ENCODE results near the gene MTA1. TPM values are rescaled to one million over a fixed set of nuclear protein-coding genes. Genes with fewer than 3 reads are reported as not detected.

Gene MTA1
- total and polyA plus RNA-seq, 4 experiments from 2014 or later: 1.5 to 123 (median 64.2) TPM

DNA sequence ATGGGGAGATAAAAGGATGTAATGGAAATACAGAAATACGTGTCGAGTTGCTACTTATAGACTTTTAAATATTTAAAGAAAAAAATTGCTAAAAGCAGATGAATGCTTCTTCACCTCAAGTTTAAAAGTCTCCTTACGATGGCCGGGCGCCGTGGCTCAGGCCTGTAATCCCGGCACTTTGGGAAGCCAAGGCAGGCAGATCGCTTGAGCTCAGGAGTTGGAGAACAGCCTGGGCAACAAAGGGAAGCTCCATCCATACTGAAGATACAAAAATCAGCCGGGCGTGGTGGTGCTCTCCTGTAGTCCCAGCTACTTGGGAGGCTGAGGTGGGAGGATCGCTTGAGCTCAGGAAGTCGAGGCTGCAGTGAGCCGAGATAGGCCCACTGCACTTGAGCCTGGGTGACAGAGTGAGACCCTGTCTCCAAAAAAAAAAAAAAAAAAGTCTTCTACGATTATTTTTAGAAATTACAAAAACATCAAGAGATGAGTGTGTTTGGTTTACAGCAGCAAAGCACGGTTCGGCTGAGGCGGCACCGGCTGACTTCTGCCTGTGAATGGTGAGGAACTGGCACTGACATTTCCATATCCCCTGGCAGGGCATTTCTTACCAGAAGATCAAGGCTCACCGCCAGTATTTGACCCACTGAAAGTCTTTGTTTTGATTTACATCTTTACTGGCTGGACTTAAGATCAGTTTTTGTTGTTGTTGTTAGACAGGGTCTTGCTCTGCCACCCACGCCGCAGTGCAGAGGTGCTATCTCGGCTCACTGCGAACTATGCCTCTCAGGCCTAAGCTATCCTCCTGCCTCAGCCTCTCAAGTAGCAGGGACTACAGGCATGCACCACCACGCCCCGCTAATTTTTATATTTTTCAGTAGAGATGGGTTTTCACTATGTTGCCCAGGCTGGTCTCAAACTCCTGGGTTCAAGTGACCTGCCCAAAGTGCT, 3.9 kb upstream of the MTA1 start:
- ChIA-PET POLR2A (ENCODE audit: partially characterized antibody) (interaction anchor here (1.0 to 1.6 kb wide), 2 partner anchors 18 to 32 kb away, joined by 3 to 5 read pairs; partner anchors contain the start of gene TEX22), CTCF (ENCODE audit: partially characterized antibody) (interaction anchor here (0.9 to 1.5 kb wide), 7 partner anchors 9 to 74 kb away, joined by 3 to 9 read pairs (median 5); partner anchors contain the start of gene TEX22)
- H3K4me3 Mint-ChIP-seq: peak overlapping the region; percentile 70 to 82 (median 78)
- H3K9me3 Mint-ChIP-seq: no peaks in the 10 kb centered on the region
- H3K27ac ChIP-seq (ENCODE audit: low read depth, low read length): no peak overlapping the region
- peak overlapping the region in 1 of 2 donors; percentile 51 for H3K4me3 ChIP-seq (ENCODE audit: low read length in 2 of 2)
- H3K9me3 ChIP-seq (ENCODE audit: control insufficient read depth in 1 of 2, low read length in 2 of 2): no peaks in the 10 kb centered on the region
- peaks cover 29% of the 10 kb centered on the region for H3K4me1 ChIP-seq (ENCODE audit: insufficient read depth, low read length)
- peak overlapping the region in 1 of 7 donors; percentile 42 for H3K27ac Mint-ChIP-seq
- intact Hi-C loops (cut with micrococcal nuclease): loop anchor here (2.0 kb wide), 2 partner anchors 17 to 75 kb away; partner anchors contain the start of genes TEDC1 and TEX22
- H3K36me3 ChIP-seq (ENCODE audit: insufficient read depth, low read length): no peaks in the 10 kb centered on the region
- H3K27me3 Mint-ChIP-seq: peaks cover 3 to 7% of the 10 kb centered on the region in 2 donors
- peaks cover 2 to 34% (median 14%) of the 10 kb centered on the region in 4 donors for H3K4me1 Mint-ChIP-seq
- peaks cover 27% of the 10 kb centered on the region for H3K27me3 ChIP-seq (ENCODE audit: insufficient read depth, low read length)
- DNase-seq: no peak
- H3K36me3 Mint-ChIP-seq: peaks cover 0 to under 1% of the 10 kb centered on the region in 2 donors

DNA sequence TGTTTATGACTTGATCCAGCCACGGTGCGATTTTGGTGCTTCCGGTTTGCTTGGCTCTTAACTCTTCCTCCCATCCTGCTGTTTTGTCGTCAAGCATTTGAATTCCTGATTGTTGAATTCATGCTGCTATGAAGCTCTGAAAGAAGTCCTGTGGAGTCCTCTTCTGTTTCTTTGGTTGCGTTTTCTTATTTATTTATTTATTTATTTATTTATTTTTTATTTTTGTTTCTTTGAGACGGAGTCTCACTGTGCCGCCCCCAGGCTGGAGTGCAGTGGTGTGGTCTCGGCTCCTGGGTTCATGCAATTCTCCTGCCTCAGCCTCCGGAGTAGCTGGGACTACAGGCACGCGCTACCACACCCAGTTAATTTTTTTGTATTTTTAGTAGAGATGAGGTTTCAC, 3.0 kb upstream of the MTA1 start:
- intact Hi-C loops (cut with micrococcal nuclease): no loop called here
- H3K36me3 ChIP-seq (ENCODE audit: insufficient read depth, low read length): no peaks in the 10 kb centered on the region
- peaks cover 35% of the 10 kb centered on the region for H3K4me1 ChIP-seq (ENCODE audit: insufficient read depth, low read length)
- no peaks in the 10 kb centered on the region for H3K9me3 ChIP-seq (ENCODE audit: control insufficient read depth in 1 of 2, low read length in 2 of 2)
- POLR2A ChIA-PET (ENCODE audit: partially characterized antibody): interaction anchor here (1.6 kb wide), 1 partner anchor 32 kb away, joined by 3 read pairs; no protein-coding TSS in a partner anchor
- no peak overlapping the region for H3K4me3 ChIP-seq (ENCODE audit: low read length in 2 of 2)
- no peak overlapping the region for H3K27ac ChIP-seq (ENCODE audit: low read depth, low read length)
- no peaks in the 10 kb centered on the region for H3K9me3 Mint-ChIP-seq
- peak overlapping the region in 7 of 8 donors; percentile 4 to 76 (median 31) for H3K4me3 Mint-ChIP-seq
- H3K27ac Mint-ChIP-seq: peak overlapping the region in 3 of 7 donors; percentile 1 to 42 (median 8)
- H3K36me3 Mint-ChIP-seq: peaks cover 0 to 3% of the 10 kb centered on the region in 2 donors
- H3K27me3 ChIP-seq (ENCODE audit: insufficient read depth, low read length): peaks cover 25% of the 10 kb centered on the region
- peaks cover 5 to 36% (median 20%) of the 10 kb centered on the region in 4 donors for H3K4me1 Mint-ChIP-seq
- H3K27me3 Mint-ChIP-seq: peaks cover 3 to 4% of the 10 kb centered on the region in 2 donors
- no peak for DNase-seq
- CTCF ChIA-PET (ENCODE audit: partially characterized antibody): interaction anchor here (2.0 kb wide), 1 partner anchor 73 kb away, joined by 9 read pairs; no protein-coding TSS in a partner anchor

DNA sequence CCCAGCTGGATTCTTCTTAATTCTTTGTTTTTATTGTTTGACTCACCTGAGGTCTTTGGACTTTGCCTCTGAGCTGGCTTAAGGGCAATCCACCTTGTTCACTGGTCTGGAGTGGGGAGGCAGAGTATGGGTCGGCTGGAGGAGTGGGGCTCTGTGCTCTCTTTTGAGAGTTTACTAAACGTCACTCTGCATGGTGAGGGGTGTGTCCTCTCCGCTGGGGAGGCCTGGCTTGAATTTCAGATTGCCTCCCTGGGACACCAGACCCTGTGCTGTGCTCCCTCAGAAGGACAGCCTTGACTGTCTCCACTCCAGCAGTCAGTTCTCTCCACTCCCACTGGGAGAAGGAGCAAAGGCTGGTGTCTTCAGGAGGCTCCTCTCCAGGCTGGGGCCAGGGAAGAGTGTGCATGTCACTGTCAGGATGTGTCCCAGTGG, 1.9 kb upstream of the MTA1 start:
- POLR2A ChIA-PET (ENCODE audit: partially characterized antibody): interaction anchor here (0.9 kb wide), 2 partner anchors 63 to 72 kb away, joined by 3 to 5 read pairs; no protein-coding TSS in a partner anchor
- DNase-seq: no peak
- Histone ChIP-seq H3K27me3 (ENCODE audit: insufficient read depth, low read length) (peaks cover 18% of the 10 kb centered on the region), H3K4me1 (ENCODE audit: insufficient read depth, low read length) (peaks cover 42% of the 10 kb centered on the region), H3K4me3 (ENCODE audit: low read length in 2 of 2) (no peak overlapping the region), H3K9me3 (ENCODE audit: control insufficient read depth in 1 of 2, low read length in 2 of 2) (no peaks in the 10 kb centered on the region), H3K36me3 (ENCODE audit: insufficient read depth, low read length) (no peaks in the 10 kb centered on the region), H3K27ac (ENCODE audit: low read depth, low read length) (no peak overlapping the region)
- Mint-ChIP-seq H3K4me3 (peak overlapping the region in 5 of 8 donors; percentile 15 to 36 (median 22)), H3K27me3 (peaks cover 2 to 4% of the 10 kb centered on the region in 2 donors), H3K9me3 (no peaks in the 10 kb centered on the region), H3K4me1 (peaks cover 7 to 43% (median 28%) of the 10 kb centered on the region in 4 donors), H3K27ac (peak overlapping the region in 1 of 7 donors; percentile 50), H3K36me3 (peaks cover 0 to 3% of the 10 kb centered on the region in 2 donors)
- intact Hi-C loops (cut with micrococcal nuclease): no loop called here
- CTCF ChIA-PET (ENCODE audit: partially characterized antibody): interaction anchor here (1.2 to 2.0 kb wide), 2 partner anchors 17 to 72 kb away, joined by 3 to 9 read pairs; no protein-coding TSS in a partner anchor

DNA sequence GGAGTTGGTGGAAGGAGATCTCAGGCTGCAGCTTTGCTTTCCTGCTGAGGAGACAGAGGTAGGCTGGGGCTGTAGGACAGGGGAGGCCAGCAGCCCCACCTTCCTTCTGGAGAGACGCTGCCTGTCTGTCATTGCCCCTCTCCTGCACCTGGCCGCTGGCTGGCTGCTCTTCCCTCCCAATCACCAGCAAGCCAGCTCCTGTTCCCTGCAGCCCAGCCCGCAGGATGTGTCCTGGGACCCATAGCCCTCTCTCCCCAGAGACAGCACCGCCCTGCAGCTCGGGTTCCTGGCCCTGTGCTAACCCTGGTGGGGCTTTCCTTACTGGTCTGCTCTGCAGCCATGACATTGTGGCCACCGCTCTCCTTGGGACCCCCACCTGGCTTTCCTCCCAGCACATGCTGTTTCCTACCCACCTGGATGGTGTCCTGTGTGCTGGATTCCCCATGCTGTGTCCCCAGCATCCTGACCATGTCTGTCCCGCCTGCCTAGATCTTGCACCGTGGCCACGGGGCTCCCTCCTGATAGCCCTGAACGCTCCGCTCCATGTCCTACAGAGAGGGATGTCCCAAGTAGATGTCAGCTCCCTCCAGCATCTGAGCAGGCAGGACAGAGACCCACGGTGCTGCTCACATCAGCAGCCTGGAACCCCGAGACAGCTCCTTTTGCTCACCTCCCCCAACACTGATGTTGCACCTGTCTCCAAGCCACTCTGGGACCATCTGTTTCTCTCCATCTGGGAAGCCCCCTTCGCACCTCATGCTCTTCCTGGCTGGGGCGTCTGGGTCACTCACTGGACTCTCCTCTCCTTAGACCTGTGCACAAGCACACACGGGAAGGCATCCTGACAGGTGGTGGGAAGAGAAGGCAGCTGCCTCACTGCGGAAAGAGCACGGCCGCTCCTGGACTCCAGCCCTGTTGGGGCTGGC, 1.1 kb upstream of the MTA1 start:
- H3K4me1 ChIP-seq (ENCODE audit: insufficient read depth, low read length): peaks cover 43% of the 10 kb centered on the region
- H3K27me3 ChIP-seq (ENCODE audit: insufficient read depth, low read length): peaks cover 10% of the 10 kb centered on the region
- ChIA-PET CTCF (ENCODE audit: partially characterized antibody) (interaction anchor here (1.2 to 2.0 kb wide), 2 partner anchors 16 to 71 kb away, joined by 3 to 9 read pairs; no protein-coding TSS in a partner anchor), POLR2A (ENCODE audit: partially characterized antibody) (interaction anchor here (0.6 to 1.0 kb wide), 4 partner anchors 14 to 71 kb away, joined by 3 to 5 read pairs (median 3); no protein-coding TSS in a partner anchor)
- Mint-ChIP-seq H3K4me3 (peak overlapping the region; percentile 15 to 78 (median 62)), H3K4me1 (peaks cover 5 to 42% (median 26%) of the 10 kb centered on the region in 4 donors), H3K9me3 (no peaks in the 10 kb centered on the region), H3K27me3 (peaks cover 0 to 2% of the 10 kb centered on the region in 2 donors), H3K27ac (peak overlapping the region in 4 of 7 donors; percentile 7 to 88 (median 50)), H3K36me3 (peaks cover 0 to 5% of the 10 kb centered on the region in 2 donors)
- no peaks in the 10 kb centered on the region for H3K36me3 ChIP-seq (ENCODE audit: insufficient read depth, low read length)
- peak in 1 of 5 donors; percentile 32 for DNase-seq
- H3K27ac ChIP-seq (ENCODE audit: low read depth, low read length): peak overlapping the region; percentile 48
- peak overlapping the region in 1 of 2 donors; percentile 49 for H3K4me3 ChIP-seq (ENCODE audit: low read length in 2 of 2)
- no peaks in the 10 kb centered on the region for H3K9me3 ChIP-seq (ENCODE audit: control insufficient read depth in 1 of 2, low read length in 2 of 2)
- intact Hi-C loops (cut with micrococcal nuclease): loop anchor here (1.0 kb wide), 1 partner anchor 73 kb away; the partner anchor contains the start of gene TEDC1

DNA sequence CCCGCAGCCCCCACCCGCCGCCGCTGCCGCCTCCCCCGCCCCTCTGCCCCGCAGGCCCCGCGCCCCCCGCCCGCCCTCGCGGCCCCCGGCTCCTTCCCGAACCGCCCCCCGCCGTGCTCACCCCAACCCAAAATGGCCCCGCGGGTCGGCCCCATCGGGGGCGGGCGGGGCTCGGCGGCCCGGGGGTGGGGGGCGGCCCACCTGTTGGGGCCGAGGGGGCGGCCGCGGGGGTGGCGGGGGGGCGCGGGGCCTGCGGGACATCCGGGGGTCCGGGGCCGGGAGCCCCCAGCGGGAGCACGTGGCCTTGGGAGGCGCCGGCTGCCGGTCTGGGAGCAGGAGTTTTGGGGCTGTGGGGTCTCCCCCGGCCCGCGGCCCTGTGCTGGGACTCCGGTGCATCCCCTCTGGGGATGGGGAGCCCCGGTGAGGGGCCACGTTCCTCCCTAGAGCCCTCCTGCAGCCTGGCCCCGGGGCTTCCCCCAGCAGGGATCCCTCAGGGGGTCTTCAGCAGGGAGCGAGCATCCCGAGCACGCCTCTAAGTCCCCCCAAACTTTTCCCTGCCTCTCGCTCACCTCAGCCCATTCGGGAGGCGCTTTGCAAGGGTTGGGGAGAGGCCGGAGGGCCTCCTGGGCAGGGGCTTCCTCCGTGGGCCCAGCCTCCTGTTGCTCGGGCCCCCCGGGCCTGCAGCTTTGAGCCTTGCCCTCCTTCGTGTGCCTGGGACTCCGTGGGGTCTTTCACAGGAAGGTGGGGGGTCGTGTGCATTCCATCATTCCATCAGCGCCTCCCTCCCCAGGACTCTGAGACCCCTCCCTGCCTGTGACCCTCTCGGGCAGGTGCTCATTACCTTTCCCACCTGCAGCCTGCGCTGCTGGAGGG, 710 bp downstream of the MTA1 start:
- intact Hi-C loops (cut with micrococcal nuclease): no loop called here
- H3K4me3 ChIP-seq (ENCODE audit: low read length in 2 of 2): peak overlapping the region; percentile 42 to 54
- DNase-seq: no peak
- ChIA-PET CTCF (ENCODE audit: partially characterized antibody) (no interaction called here), POLR2A (ENCODE audit: partially characterized antibody) (interaction anchor here (1.1 kb wide), 1 partner anchor 60 kb away, joined by 5 read pairs; no protein-coding TSS in a partner anchor)
- Mint-ChIP-seq H3K27ac (peak overlapping the region; percentile 53 to 89 (median 75)), H3K36me3 (peaks cover 0 to 7% of the 10 kb centered on the region in 2 donors), H3K9me3 (no peaks in the 10 kb centered on the region), H3K4me1 (peaks cover 3 to 42% (median 25%) of the 10 kb centered on the region in 4 donors), H3K27me3 (no peaks in the 10 kb centered on the region), H3K4me3 (peak overlapping the region; percentile 82 to 91 (median 86))
- H3K9me3 ChIP-seq (ENCODE audit: control insufficient read depth in 1 of 2, low read length in 2 of 2): no peaks in the 10 kb centered on the region
- H3K36me3 ChIP-seq (ENCODE audit: insufficient read depth, low read length): no peaks in the 10 kb centered on the region
- no peaks in the 10 kb centered on the region for H3K27me3 ChIP-seq (ENCODE audit: insufficient read depth, low read length)
- peaks cover 36% of the 10 kb centered on the region for H3K4me1 ChIP-seq (ENCODE audit: insufficient read depth, low read length)
- H3K27ac ChIP-seq (ENCODE audit: low read depth, low read length): peak overlapping the region; percentile 35
